HepG2 (cell line): ENCODE measurements around the gene SPAM1. TPM values are rescaled to one million over a fixed set of nuclear protein-coding genes. Genes with fewer than 3 reads are reported as not detected.

ENCODE experiments used
- ATAC-seq: fragments of 200-7000 bp; cut with Tn5 transposase; 3 replicates; pipeline ENCODE4 v1.9.1; 2020; ENCODE audit warnings: mild to moderate bottlenecking, moderate library complexity
- BruUV-seq: library from RNA; stranded (reverse); fragments of 400-500 nt; replicated peaks from 2 replicates; lab custom pipeline; 2021; lab: Mats Ljungman, UMichigan
- CTCF ChIA-PET: fragments of 300-600 bp; formaldehyde crosslinking; extraction: SDS; loops from one replicate; lab custom pipeline; 2021; ENCODE audit warnings: low total read pairs, inconsistent platforms, low intra/inter-chr PET ratio; lab: Yijun Ruan, JAX
- POLR2A ChIA-PET: fragments of 350-600 bp; sonication (Branson Sonifier 250); formaldehyde crosslinking; loops from one replicate; lab custom pipeline; 2020; ENCODE audit warnings: antibody characterized with exemption, inconsistent platforms; lab: Yijun Ruan, JAX
- DNase-seq: peaks from one replicate; pipeline ENCODE4 v3.0.0-alpha.2; 2015; ENCODE audit warnings: low spot score
- FAIRE-seq: peaks from 3 replicates; lab custom pipeline; 2011; peaks lifted over from hg19 to GRCh38; lab: Jason Lieb, UNC
- H2AFZ ChIP-seq: one replicate; pipeline ENCODE4 v1.6.1; 2011; ENCODE audit warnings: low read length, inconsistent platforms
- H3K27ac ChIP-seq: fragments of 300-600 bp; 3 replicates; pipeline ENCODE4 v1.8.0; 2011; ENCODE audit warnings: mixed run types, mild to moderate bottlenecking, mixed read lengths, low read length, inconsistent platforms; ENCODE audit not compliant: insufficient read depth; ENCODE audit errors: extremely low read length
- H3K27me3 ChIP-seq, 2 experiments: fragments of 200-600 bp in 1 of 2; 2 replicates in 1 of 2; 3 replicates in 1 of 2; pipeline versions ENCODE4 v1.6.0 to v1.8.0; 2011; ENCODE audit warnings: low read length in 2 of 2, mild to moderate bottlenecking in 2 of 2, moderate library complexity in 2 of 2, inconsistent platforms in 1 of 2; ENCODE audit not compliant: insufficient read depth in 2 of 2, control insufficient read depth in 1 of 2
- H3K36me3 ChIP-seq, 2 experiments: fragments of 200-600 bp in 1 of 2; replicated peaks in 1 of 2; 2 replicates in 1 of 2; 3 replicates in 1 of 2; pipeline versions ENCODE4 v1.5.1 to v1.8.0; 2011; ENCODE audit warnings: low read length in 2 of 2, inconsistent platforms in 1 of 2; ENCODE audit not compliant: insufficient read depth in 2 of 2, control insufficient read depth in 1 of 2
- H3K4me1 ChIP-seq: 2 replicates; pipeline ENCODE4 v1.5.1; 2012; ENCODE audit warnings: low read length, inconsistent platforms; ENCODE audit not compliant: insufficient read depth
- H3K4me2 ChIP-seq: 2 replicates; pipeline ENCODE4 v1.6.0; 2011; ENCODE audit warnings: low read depth, low read length, inconsistent platforms
- H3K4me3 ChIP-seq, 3 experiments: fragments of 200-600 bp in 1 of 3; sonication (generic), shearing (Covaris generic) in 1 of 3; replicated peaks in 1 of 3; 2 replicates each; pipeline ENCODE4 v1.5.1; 2011 to 2016; ENCODE audit warnings: low read length in 3 of 3, inconsistent platforms in 2 of 3, low read depth in 2 of 3, mild to moderate bottlenecking in 2 of 3, control low read depth in 1 of 3, mixed read lengths in 1 of 3; ENCODE audit not compliant: insufficient read depth in 1 of 3
- H3K79me2 ChIP-seq: one replicate; pipeline ENCODE4 v1.6.1; 2011; ENCODE audit warnings: low read length, inconsistent platforms; ENCODE audit not compliant: insufficient read depth
- H3K9ac ChIP-seq: 2 replicates; pipeline ENCODE4 v1.6.0; 2011; ENCODE audit warnings: mild to moderate bottlenecking, low read depth, low read length, inconsistent platforms; ENCODE audit not compliant: insufficient read depth
- H3K9me3 ChIP-seq: 2 replicates; pipeline ENCODE4 v1.5.1; 2012; ENCODE audit warnings: mild to moderate bottlenecking, low read length
- H4K20me1 ChIP-seq: 2 replicates; pipeline ENCODE4 v1.6.0; 2011; ENCODE audit warnings: inconsistent platforms, mild to moderate bottlenecking, low read length, moderate library complexity; ENCODE audit not compliant: insufficient read depth
- AKAP8 ChIP-seq: sonication (generic); formaldehyde crosslinking; IDR thresholded peaks from 2 replicates; pipeline ENCODE4 v1.5.1; 2020; ENCODE audit warnings: mild to moderate bottlenecking, missing genetic modification reagents
- CEBPZ ChIP-seq: IDR thresholded peaks from 2 replicates; pipeline ENCODE4 v1.6.1; 2012; ENCODE audit warnings: low read length, improper control_type of control experiment
- GLI4 ChIP-seq: sonication (generic); formaldehyde crosslinking; IDR thresholded peaks from 2 replicates; pipeline ENCODE4 v1.5.1; 2020; ENCODE audit warnings: missing genetic modification reagents, mild to moderate bottlenecking, moderate library complexity, borderline replicate concordance
- KLF11 ChIP-seq: IDR thresholded peaks from 2 replicates; pipeline ENCODE4 v1.6.1; 2016; ENCODE audit warnings: missing compliant biosample characterization
- LBX2 ChIP-seq: sonication (generic); formaldehyde crosslinking; IDR thresholded peaks from 2 replicates; pipeline ENCODE4 v1.5.0; 2020; ENCODE audit warnings: missing genetic modification reagents, mild to moderate bottlenecking, borderline replicate concordance
- SRY ChIP-seq: sonication (generic); formaldehyde crosslinking; IDR thresholded peaks from 2 replicates; pipeline ENCODE4 v1.8.0; 2022; ENCODE audit warnings: mild to moderate bottlenecking, missing genetic modification reagents
- ZNF382 ChIP-seq: sonication (generic); formaldehyde crosslinking; IDR thresholded peaks from 2 replicates; pipeline ENCODE4 v1.5.0; 2020; ENCODE audit warnings: missing genetic modification reagents, mild to moderate bottlenecking, borderline replicate concordance
- ZNF530 ChIP-seq: sonication (generic); formaldehyde crosslinking; IDR thresholded peaks from 2 replicates; pipeline ENCODE4 v1.5.0; 2020; ENCODE audit warnings: low read depth, mild to moderate bottlenecking, missing genetic modification reagents
- WGBS: methylation state at CpG from one replicate; pipeline ENCODE4 v1.1.6; 2017; ENCODE audit warnings: low lambda C conversion rate; 5-methylcytosine and 5-hydroxymethylcytosine counted together
- in situ Hi-C: cut with HindIII; loops from 2 replicates; pipeline ENCODE4 v1.10.0; 2017; ENCODE audit warnings: low pct_unique_long_range_greater_than_20kb; ENCODE audit not compliant: extremely low pct_ligation_motif_present
- intact Hi-C: fragments of 100-400 bp; cut with micrococcal nuclease; formaldehyde crosslinking; loops from one replicate; pipeline ENCODE4 v1.10.0; 2022; ENCODE audit not compliant: unreplicated experiment
- polyA plus RNA-seq, 8 experiments: library from polyadenylated mRNA; depleted of rRNA in 3 of 8; stranded (reverse) in 7 of 8; unstranded in 1 of 8; fragments of >200 nt; fragmentation: Illumina TruSeq in 4 of 8; extraction: Trizol in 4 of 8; gene quantifications; 2 replicates each; pipeline versions ENCODE4 v1.2.1 to v1.2.3, GENCODE V29; 2011 to 2016; ENCODE audit warnings: low read depth in 4 of 8, missing spikeins in 1 of 8, mixed read lengths in 1 of 8; ENCODE audit not compliant: insufficient read depth in 1 of 8
- total RNA-seq, 5 experiments: library from RNA; depleted of rRNA; stranded (reverse); fragments of >200 nt; fragmentation: Illumina TruSeq; extraction: Trizol; gene quantifications; 2 replicates each; pipeline ENCODE4 v1.2.3, GENCODE V29; 2016; ENCODE audit warnings: low read depth in 1 of 5
- TF ChIP-seq, protein P1 (sequence below): sonication (generic); formaldehyde crosslinking; IDR thresholded peaks from 2 replicates; pipeline ENCODE4 v1.5.0; 2020; ENCODE audit warnings: mild to moderate bottlenecking, missing genetic modification reagents, borderline replicate concordance
- TF ChIP-seq, protein P2 (sequence below): sonication (generic); formaldehyde crosslinking; IDR thresholded peaks from 2 replicates; pipeline ENCODE4 v1.4.0; 2020; ENCODE audit warnings: missing genetic modification reagents, borderline replicate concordance
- TF ChIP-seq, protein P3 (sequence below): sonication (generic); formaldehyde crosslinking; IDR thresholded peaks from 2 replicates; pipeline ENCODE4 v1.4.0; 2020; ENCODE audit warnings: mild to moderate bottlenecking, low read depth, missing genetic modification reagents

The SPAM1 gene
- total and polyA plus RNA-seq, 2 of the 13 experiments (the other 11 are each of a cell fraction or from before 2014, with no cell fraction given), result not detected

- H3K4me2 ChIP-seq, result no peak overlapping the region
- no peak for FAIRE-seq
- H3K36me3 ChIP-seq, result no peaks in the 10 kb centered on the region
- H3K9ac ChIP-seq, result no peak overlapping the region
- no peak overlapping the region for H3K27ac ChIP-seq
- 0% methylated on average over 2 of the region's 2 CpGs for WGBS
- ChIA-PET CTCF (no interaction called here), POLR2A (no interaction called here)
- H3K27me3 ChIP-seq, result no peaks in the 10 kb centered on the region
- no peak overlapping the region for H2AFZ ChIP-seq
- no peaks in the 10 kb centered on the region for H4K20me1 ChIP-seq
- in situ Hi-C loops, result no loop called here
- H3K4me3 ChIP-seq, result no peak overlapping the region
- TF ChIP-seq CEBPZ, result no peak
- TF ChIP-seq KLF11 (CRISPR knock-in tag), result no peak
- TF ChIP-seq AKAP8 (CRISPR knock-in tag), result no peak
- TF ChIP-seq ZNF530 (CRISPR knock-in tag), result no peak
- no peak for TF ChIP-seq ZNF382 (CRISPR knock-in tag)
- TF ChIP-seq LBX2 (CRISPR knock-in tag), result no peak
- no peak for TF ChIP-seq GLI4
- TF ChIP-seq, protein P1, sequence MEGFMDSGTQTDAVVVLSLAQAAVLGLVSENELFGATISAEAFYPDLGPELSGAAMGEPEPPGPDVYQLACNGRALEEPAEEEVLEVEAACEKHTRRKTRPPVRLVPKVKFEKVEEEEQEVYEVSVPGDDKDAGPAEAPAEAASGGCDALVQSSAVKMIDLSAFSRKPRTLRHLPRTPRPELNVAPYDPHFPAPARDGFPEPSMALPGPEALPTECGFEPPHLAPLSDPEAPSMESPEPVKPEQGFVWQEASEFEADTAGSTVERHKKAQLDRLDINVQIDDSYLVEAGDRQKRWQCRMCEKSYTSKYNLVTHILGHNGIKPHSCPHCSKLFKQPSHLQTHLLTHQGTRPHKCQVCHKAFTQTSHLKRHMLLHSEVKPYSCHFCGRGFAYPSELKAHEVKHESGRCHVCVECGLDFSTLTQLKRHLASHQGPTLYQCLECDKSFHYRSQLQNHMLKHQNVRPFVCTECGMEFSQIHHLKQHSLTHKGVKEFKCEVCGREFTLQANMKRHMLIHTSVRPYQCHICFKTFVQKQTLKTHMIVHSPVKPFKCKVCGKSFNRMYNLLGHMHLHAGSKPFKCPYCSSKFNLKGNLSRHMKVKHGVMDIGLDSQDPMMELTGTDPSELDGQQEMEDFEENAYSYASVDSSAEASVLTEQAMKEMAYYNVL (CRISPR knock-in tag), result no peak
- TF ChIP-seq, protein P2, sequence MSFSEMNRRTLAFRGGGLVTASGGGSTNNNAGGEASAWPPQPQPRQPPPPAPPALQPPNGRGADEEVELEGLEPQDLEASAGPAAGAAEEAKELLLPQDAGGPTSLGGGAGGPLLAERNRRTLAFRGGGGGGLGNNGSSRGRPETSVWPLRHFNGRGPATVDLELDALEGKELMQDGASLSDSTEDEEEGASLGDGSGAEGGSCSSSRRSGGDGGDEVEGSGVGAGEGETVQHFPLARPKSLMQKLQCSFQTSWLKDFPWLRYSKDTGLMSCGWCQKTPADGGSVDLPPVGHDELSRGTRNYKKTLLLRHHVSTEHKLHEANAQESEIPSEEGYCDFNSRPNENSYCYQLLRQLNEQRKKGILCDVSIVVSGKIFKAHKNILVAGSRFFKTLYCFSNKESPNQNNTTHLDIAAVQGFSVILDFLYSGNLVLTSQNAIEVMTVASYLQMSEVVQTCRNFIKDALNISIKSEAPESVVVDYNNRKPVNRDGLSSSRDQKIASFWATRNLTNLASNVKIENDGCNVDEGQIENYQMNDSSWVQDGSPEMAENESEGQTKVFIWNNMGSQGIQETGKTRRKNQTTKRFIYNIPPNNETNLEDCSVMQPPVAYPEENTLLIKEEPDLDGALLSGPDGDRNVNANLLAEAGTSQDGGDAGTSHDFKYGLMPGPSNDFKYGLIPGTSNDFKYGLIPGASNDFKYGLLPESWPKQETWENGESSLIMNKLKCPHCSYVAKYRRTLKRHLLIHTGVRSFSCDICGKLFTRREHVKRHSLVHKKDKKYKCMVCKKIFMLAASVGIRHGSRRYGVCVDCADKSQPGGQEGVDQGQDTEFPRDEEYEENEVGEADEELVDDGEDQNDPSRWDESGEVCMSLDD (CRISPR knock-in tag), result no peak
- TF ChIP-seq SRY (CRISPR knock-in tag), result no peak
- TF ChIP-seq, protein P3, sequence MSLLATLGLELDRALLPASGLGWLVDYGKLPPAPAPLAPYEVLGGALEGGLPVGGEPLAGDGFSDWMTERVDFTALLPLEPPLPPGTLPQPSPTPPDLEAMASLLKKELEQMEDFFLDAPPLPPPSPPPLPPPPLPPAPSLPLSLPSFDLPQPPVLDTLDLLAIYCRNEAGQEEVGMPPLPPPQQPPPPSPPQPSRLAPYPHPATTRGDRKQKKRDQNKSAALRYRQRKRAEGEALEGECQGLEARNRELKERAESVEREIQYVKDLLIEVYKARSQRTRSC (CRISPR knock-in tag), result no peak
- TF ChIP-seq, all 625 proteins: peak for 0
- Histone ChIP-seq H3K4me1 (no peaks in the 10 kb centered on the region), H3K9me3 (no peaks in the 10 kb centered on the region), H3K79me2 (no peaks in the 10 kb centered on the region)
- intact Hi-C loops, result no loop called here
- ATAC-seq, result no peak
- BruUV-seq, result no TSS peak
- no peak for DNase-seq
These were observed 4.6 kb downstream of the SPAM1 start for GRCh38 chr7:123929655-123930054.
